HG03469 (cell line): ENCODE results near the gene DOCK1.

Source experiments
- ATAC-seq: cut with Tn5 transposase; IDR thresholded peaks from one replicate; pipeline ENCODE4 v1.9.1; 2021; ENCODE audit warnings: mild to moderate bottlenecking, moderate library complexity, moderate number of reproducible peaks; ENCODE audit not compliant: unreplicated experiment

Gene DOCK1

GRCh38 chr10:127196282-127197153 lies 291.3 kb downstream of the DOCK1 start, which contains the start of gene INSYN2A:
INSYN2A (minus strand) TSS chr10:127196591; CDS start chr10:127176395, 20,196 bp downstream.
- no peak for ATAC-seq

- ATAC-seq = no peak
Measured at GRCh38 chr10:127197154-127197432, 291.9 kb downstream of the DOCK1 start.

- no peak for ATAC-seq
Measured at GRCh38 chr10:127198307-127198706, 293.1 kb downstream of the DOCK1 start.

- no peak for ATAC-seq
Measured at GRCh38 chr10:127198721-127199120, 293.5 kb downstream of the DOCK1 start.

- no peak for ATAC-seq
Measured at GRCh38 chr10:127200646-127201045, 295.4 kb downstream of the DOCK1 start.

GRCh38 chr10:127203067-127203466 lies 297.8 kb downstream of the DOCK1 start:
- no peak for ATAC-seq

- no peak for ATAC-seq
Measured at GRCh38 chr10:127207081-127207480, 301.9 kb downstream of the DOCK1 start.

- no peak for ATAC-seq
Measured at GRCh38 chr10:127210936-127211466, 305.8 kb downstream of the DOCK1 start.

GRCh38 chr10:127215866-127216265 lies 310.6 kb downstream of the DOCK1 start:
- no peak for ATAC-seq

- no peak for ATAC-seq
Measured at GRCh38 chr10:127216274-127216673, 311.0 kb downstream of the DOCK1 start.

GRCh38 chr10:127216786-127217185 lies 311.6 kb downstream of the DOCK1 start:
- ATAC-seq = no peak

- no peak for ATAC-seq
Measured at GRCh38 chr10:127218658-127219057, 313.4 kb downstream of the DOCK1 start.

GRCh38 chr10:127221281-127221680 lies 316.1 kb downstream of the DOCK1 start:
- ATAC-seq = no peak

- ATAC-seq = no peak
Measured at GRCh38 chr10:127227027-127227426, 321.8 kb downstream of the DOCK1 start.

- no peak for ATAC-seq
Measured at GRCh38 chr10:127227663-127228062, 322.4 kb downstream of the DOCK1 start.

- ATAC-seq = no peak
Measured at GRCh38 chr10:127228195-127228787, 323.1 kb downstream of the DOCK1 start.

GRCh38 chr10:127234306-127234800 lies 329.1 kb downstream of the DOCK1 start:
- ATAC-seq = no peak

- no peak for ATAC-seq
Measured at GRCh38 chr10:127236266-127236665, 331.0 kb downstream of the DOCK1 start.

GRCh38 chr10:127242914-127243313 lies 337.7 kb downstream of the DOCK1 start:
- ATAC-seq = no peak

GRCh38 chr10:127243490-127244272 lies 338.5 kb downstream of the DOCK1 start:
- no peak for ATAC-seq

- no peak for ATAC-seq
Measured at GRCh38 chr10:127245456-127245855, 340.2 kb downstream of the DOCK1 start.
